ENCODE data around the gene SLC26A1.
A peak's percentile ranks its signal among the peaks of the same experiment; 100 is the strongest.

SLC26A1 gene

GRCh38 chr4:1004557-1005485 is 11.6 kb upstream of the SLC26A1 start:
- H3K9me3 ChIP-seq (ENCODE audit: insufficient read depth, low read length) = no peaks in the 10 kb centered on the region
- no peak overlapping the region for H3K9ac ChIP-seq (ENCODE audit: insufficient read length, low read depth)
- DNase-seq (ENCODE audit: low read depth, low spot score) = no peak
- H3K4me1 ChIP-seq (ENCODE audit: insufficient read depth, insufficient read length) = peaks cover 15% of the 10 kb centered on the region
- H3K4me3 ChIP-seq (ENCODE audit: insufficient read length, low read depth) = no peak overlapping the region
- H3K27me3 ChIP-seq (ENCODE audit: insufficient read depth, insufficient read length) = peaks cover 94% of the 10 kb centered on the region
- H3K36me3 ChIP-seq (ENCODE audit: insufficient read depth, insufficient read length, low read length) = no peaks in the 10 kb centered on the region
- no peak for TF ChIP-seq YY1 (IDR thresholded peaks at IDR 0.05; ENCODE audit: insufficient read depth, insufficient read length)
- TF ChIP-seq ZNF274 (IDR thresholded peaks at IDR 0.05; ENCODE audit: low read depth, low read length) = no peak
- no peak for TF ChIP-seq SUZ12 (IDR thresholded peaks at IDR 0.05; ENCODE audit: extremely low read depth, insufficient read depth, insufficient read length)

- H3K9ac ChIP-seq (ENCODE audit: insufficient read length, low read depth) = no peak overlapping the region
- no peaks in the 10 kb centered on the region for H3K36me3 ChIP-seq (ENCODE audit: insufficient read depth, insufficient read length, low read length)
- no peak overlapping the region for H3K4me3 ChIP-seq (ENCODE audit: insufficient read length, low read depth)
- no peaks in the 10 kb centered on the region for H3K9me3 ChIP-seq (ENCODE audit: insufficient read depth, low read length)
- no peak for TF ChIP-seq ZNF274 (IDR thresholded peaks at IDR 0.05; ENCODE audit: low read depth, low read length)
- no peak for TF ChIP-seq SUZ12 (IDR thresholded peaks at IDR 0.05; ENCODE audit: extremely low read depth, insufficient read depth, insufficient read length)
- TF ChIP-seq YY1 (IDR thresholded peaks at IDR 0.05; ENCODE audit: insufficient read depth, insufficient read length) = no peak
- peaks cover 96% of the 10 kb centered on the region for H3K27me3 ChIP-seq (ENCODE audit: insufficient read depth, insufficient read length)
- H3K4me1 ChIP-seq (ENCODE audit: insufficient read depth, insufficient read length) = peaks cover 14% of the 10 kb centered on the region
- no peak for DNase-seq (ENCODE audit: low read depth, low spot score)
These were observed 10.8 kb upstream of the SLC26A1 start for GRCh38 chr4:1004071-1004418.

- Histone ChIP-seq H3K4me3 (ENCODE audit: insufficient read length, low read depth) (peak overlapping the region; percentile 24), H3K27me3 (ENCODE audit: insufficient read depth, insufficient read length) (peaks cover 94% of the 10 kb centered on the region), H3K36me3 (ENCODE audit: insufficient read depth, insufficient read length, low read length) (no peaks in the 10 kb centered on the region), H3K9ac (ENCODE audit: insufficient read length, low read depth) (peak overlapping the region; percentile 61), H3K4me1 (ENCODE audit: insufficient read depth, insufficient read length) (peaks cover 9% of the 10 kb centered on the region), H3K9me3 (ENCODE audit: insufficient read depth, low read length) (no peaks in the 10 kb centered on the region)
- no peak for DNase-seq (ENCODE audit: low read depth, low spot score)
- TF ChIP-seq SUZ12 (IDR thresholded peaks at IDR 0.05; ENCODE audit: extremely low read depth, insufficient read depth, insufficient read length) (no peak), YY1 (IDR thresholded peaks at IDR 0.05; ENCODE audit: insufficient read depth, insufficient read length) (no peak), ZNF274 (IDR thresholded peaks at IDR 0.05; ENCODE audit: low read depth, low read length) (no peak)
These were observed 10.3 kb upstream of the SLC26A1 start for GRCh38 chr4:1003271-1004070.

GRCh38 chr4:1002631-1003251 is 9.5 kb upstream of the SLC26A1 start:
- peaks cover 14% of the 10 kb centered on the region for H3K4me1 ChIP-seq (ENCODE audit: insufficient read depth, insufficient read length)
- peak overlapping the region; percentile 61 for H3K9ac ChIP-seq (ENCODE audit: insufficient read length, low read depth)
- no peak for TF ChIP-seq ZNF274 (IDR thresholded peaks at IDR 0.05; ENCODE audit: low read depth, low read length)
- TF ChIP-seq YY1 (IDR thresholded peaks at IDR 0.05; ENCODE audit: insufficient read depth, insufficient read length) = no peak
- no peak for TF ChIP-seq SUZ12 (IDR thresholded peaks at IDR 0.05; ENCODE audit: extremely low read depth, insufficient read depth, insufficient read length)
- peaks cover 94% of the 10 kb centered on the region for H3K27me3 ChIP-seq (ENCODE audit: insufficient read depth, insufficient read length)
- H3K9me3 ChIP-seq (ENCODE audit: insufficient read depth, low read length) = no peaks in the 10 kb centered on the region
- no peak for DNase-seq (ENCODE audit: low read depth, low spot score)
- no peaks in the 10 kb centered on the region for H3K36me3 ChIP-seq (ENCODE audit: insufficient read depth, insufficient read length, low read length)
- peak overlapping the region; percentile 43 for H3K4me3 ChIP-seq (ENCODE audit: insufficient read length, low read depth)

GRCh38 chr4:1002131-1002630 is 9.0 kb upstream of the SLC26A1 start:
- Histone ChIP-seq H3K4me3 (ENCODE audit: insufficient read length, low read depth) (peak overlapping the region; percentile 43), H3K27me3 (ENCODE audit: insufficient read depth, insufficient read length) (peaks cover 94% of the 10 kb centered on the region), H3K36me3 (ENCODE audit: insufficient read depth, insufficient read length, low read length) (no peaks in the 10 kb centered on the region), H3K9me3 (ENCODE audit: insufficient read depth, low read length) (no peaks in the 10 kb centered on the region), H3K9ac (ENCODE audit: insufficient read length, low read depth) (peak overlapping the region; percentile 11), H3K4me1 (ENCODE audit: insufficient read depth, insufficient read length) (peaks cover 14% of the 10 kb centered on the region)
- TF ChIP-seq ZNF274 (IDR thresholded peaks at IDR 0.05; ENCODE audit: low read depth, low read length) (no peak), YY1 (IDR thresholded peaks at IDR 0.05; ENCODE audit: insufficient read depth, insufficient read length) (no peak), SUZ12 (IDR thresholded peaks at IDR 0.05; ENCODE audit: extremely low read depth, insufficient read depth, insufficient read length) (no peak)
- DNase-seq (ENCODE audit: low read depth, low spot score) = no peak

- Histone ChIP-seq H3K27me3 (ENCODE audit: insufficient read depth, insufficient read length) (peaks cover 93% of the 10 kb centered on the region), H3K36me3 (ENCODE audit: insufficient read depth, insufficient read length, low read length) (no peaks in the 10 kb centered on the region), H3K9ac (ENCODE audit: insufficient read length, low read depth) (peak overlapping the region; percentile 11), H3K9me3 (ENCODE audit: insufficient read depth, low read length) (no peaks in the 10 kb centered on the region), H3K4me1 (ENCODE audit: insufficient read depth, insufficient read length) (peaks cover 15% of the 10 kb centered on the region), H3K4me3 (ENCODE audit: insufficient read length, low read depth) (no peak overlapping the region)
- no peak for TF ChIP-seq SUZ12 (IDR thresholded peaks at IDR 0.05; ENCODE audit: extremely low read depth, insufficient read depth, insufficient read length)
- no peak for TF ChIP-seq YY1 (IDR thresholded peaks at IDR 0.05; ENCODE audit: insufficient read depth, insufficient read length)
- no peak for TF ChIP-seq ZNF274 (IDR thresholded peaks at IDR 0.05; ENCODE audit: low read depth, low read length)
- no peak for DNase-seq (ENCODE audit: low read depth, low spot score)
These were observed 8.4 kb upstream of the SLC26A1 start for GRCh38 chr4:1001561-1002130.

Data from NT2/D1 (cell line).